ENCODE data around the gene ZBTB44.
A peak's percentile ranks its signal among the peaks of the same experiment; 100 is the strongest.
"Not testable (repeated sequence)": the region's sequence is repeated elsewhere in the genome, so short reads cannot be mapped to it uniquely, and the experiment has no call there.

The ZBTB44 gene

DNA sequence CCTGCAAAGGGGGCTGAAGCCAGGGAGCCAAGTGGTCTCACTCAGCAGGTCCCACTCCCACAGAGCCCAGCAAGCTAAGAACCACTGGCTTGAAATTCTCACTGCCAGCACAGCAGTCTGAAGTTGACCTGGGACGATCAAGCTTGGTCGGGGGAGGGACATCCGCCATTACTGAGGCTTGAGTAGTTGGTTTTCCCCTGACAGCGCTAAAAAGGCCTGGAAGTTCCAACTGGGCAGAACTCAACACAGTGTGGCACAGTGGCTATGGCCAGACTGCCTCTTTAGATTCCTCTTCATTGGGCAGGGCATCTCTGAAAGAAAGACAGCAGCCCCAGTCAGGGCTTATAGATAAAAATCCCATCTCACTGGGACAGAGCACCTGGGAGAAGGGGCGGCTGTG, 64.8 kb downstream of the ZBTB44 start:
- DNase-seq (ENCODE audit: low read depth) = not testable (repeated sequence)

GRCh38 chr11:130249371-130249770, 65.3 kb downstream of the ZBTB44 start:
- DNase-seq (ENCODE audit: low read depth) = no peak

GRCh38 chr11:130247319-130247718, 67.4 kb downstream of the ZBTB44 start:
- DNase-seq (ENCODE audit: low read depth) = no peak

- peak; percentile 3 for DNase-seq (ENCODE audit: low read depth)
Observed at GRCh38 chr11:130246738-130247137, 68.0 kb downstream of the ZBTB44 start.

GRCh38 chr11:130246270-130246669, 68.4 kb downstream of the ZBTB44 start:
- DNase-seq (ENCODE audit: low read depth) = no peak

- DNase-seq (ENCODE audit: low read depth) = not testable (repeated sequence)
Observed at GRCh38 chr11:130245375-130245774, 69.3 kb downstream of the ZBTB44 start.

GRCh38 chr11:130244848-130245247, 69.9 kb downstream of the ZBTB44 start:
- DNase-seq (ENCODE audit: low read depth) = no peak

GRCh38 chr11:130243816-130244215, 70.9 kb downstream of the ZBTB44 start:
- DNase-seq (ENCODE audit: low read depth) = no peak

DNA sequence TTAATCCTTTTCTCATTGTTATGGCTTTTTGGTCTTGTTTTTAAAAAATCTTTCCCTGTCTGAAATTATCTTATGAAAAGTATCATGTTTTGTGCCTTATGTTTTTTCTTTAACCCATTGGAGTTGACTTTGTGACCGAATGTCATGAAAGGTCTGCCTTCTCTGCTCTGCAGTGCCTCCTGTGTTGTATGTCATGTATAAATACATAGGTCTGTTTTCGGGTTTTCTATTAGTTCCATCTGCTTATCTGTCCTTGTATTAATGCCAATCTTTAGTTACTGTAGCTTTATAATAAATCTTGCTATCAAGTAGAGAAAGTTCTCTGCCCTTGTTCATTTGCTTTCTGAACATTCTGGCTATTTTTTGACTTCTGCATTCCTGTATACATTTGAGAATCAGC, 73.0 kb downstream of the ZBTB44 start:
- no peak for DNase-seq (ENCODE audit: low read depth)

GRCh38 chr11:130237282-130238006, 77.3 kb downstream of the ZBTB44 start:
- no peak for DNase-seq (ENCODE audit: low read depth)

DNA sequence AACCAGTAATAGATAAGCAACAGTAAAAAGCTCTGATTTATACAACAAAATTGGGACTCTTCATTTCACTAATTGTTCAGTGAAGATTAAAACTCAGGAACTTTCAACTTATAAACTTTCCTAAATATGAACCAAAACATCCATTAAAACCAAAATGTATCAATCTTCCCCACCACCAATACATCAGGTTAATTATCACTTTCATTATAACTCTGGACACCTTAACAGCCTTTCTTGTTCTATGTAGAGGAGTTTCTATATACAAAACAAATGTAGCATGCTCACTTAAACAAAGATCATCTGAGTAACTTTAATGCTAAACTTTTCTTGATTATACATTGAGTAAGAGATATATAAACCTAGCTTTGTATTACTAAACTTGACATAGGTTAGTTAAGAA, 80.4 kb downstream of the ZBTB44 start:
- no peak for DNase-seq (ENCODE audit: low read depth)

DNA sequence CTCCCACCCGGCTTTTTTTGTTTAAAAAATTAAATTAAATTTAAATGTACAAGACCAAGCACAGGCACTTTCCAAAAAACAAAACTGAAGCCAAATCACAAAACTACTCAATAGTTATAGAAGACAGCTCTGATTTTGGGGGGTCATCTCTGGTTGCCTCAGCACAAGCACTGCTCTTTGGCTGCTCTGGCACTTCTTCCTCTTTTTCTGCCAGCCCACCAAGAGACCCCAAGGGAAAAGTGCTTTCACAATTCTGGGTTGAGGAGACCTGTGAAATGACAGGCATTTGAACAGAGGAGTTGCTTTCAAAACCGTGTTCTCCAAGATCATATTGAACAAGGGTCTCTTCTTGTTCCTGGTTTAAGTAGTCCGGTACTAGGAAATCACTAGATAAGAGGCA, 80.8 kb downstream of the ZBTB44 start:
- not testable (repeated sequence) for DNase-seq (ENCODE audit: low read depth)

- DNase-seq (ENCODE audit: low read depth) = not testable (repeated sequence)
Observed at GRCh38 chr11:130233486-130233885, 81.2 kb downstream of the ZBTB44 start.

DNA sequence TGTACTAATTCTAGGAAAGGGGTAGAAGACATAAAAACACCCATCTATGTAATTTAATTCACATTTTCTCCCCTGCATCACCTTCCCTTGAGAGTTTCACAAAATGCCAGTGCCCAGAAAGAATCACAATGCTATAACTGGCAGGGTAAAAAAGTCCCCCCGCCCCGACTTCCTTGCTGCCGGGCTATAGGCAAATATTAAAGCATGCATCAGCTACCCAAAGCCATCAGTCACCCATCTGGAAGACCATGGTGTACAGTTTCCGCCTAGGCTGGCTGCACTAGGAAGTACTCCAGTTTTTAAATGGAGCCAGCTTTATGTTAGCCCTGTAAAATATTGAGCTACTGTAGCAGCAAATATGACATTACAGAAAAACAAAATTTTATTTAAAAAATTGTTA, 87.3 kb downstream of the ZBTB44 start:
- no peak for DNase-seq (ENCODE audit: low read depth)

GRCh38 chr11:130223291-130223971, 91.3 kb downstream of the ZBTB44 start:
- no peak for DNase-seq (ENCODE audit: low read depth)

GRCh38 chr11:130220311-130221035, 94.2 kb downstream of the ZBTB44 start:
- DNase-seq (ENCODE audit: low read depth) = no peak

DNA sequence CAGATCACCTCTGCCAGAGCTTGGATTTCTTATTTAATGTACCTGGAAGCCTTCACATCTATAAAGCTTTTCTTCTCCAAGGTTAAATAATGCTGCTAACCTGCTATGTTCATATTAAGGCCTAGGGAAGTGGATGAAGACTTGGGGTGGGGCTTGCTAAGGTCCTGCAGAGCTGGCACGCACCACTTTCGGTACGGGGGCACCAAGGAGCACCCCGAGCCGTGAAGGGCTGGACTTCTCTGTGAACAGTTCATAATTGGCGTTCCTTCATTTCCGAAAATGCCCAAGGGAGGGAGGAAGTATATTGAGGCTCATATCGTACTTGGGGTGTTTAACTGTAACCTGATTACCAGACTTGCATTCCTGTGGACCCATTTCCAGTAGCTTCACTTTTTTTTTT, 95.6 kb downstream of the ZBTB44 start:
- no peak for DNase-seq (ENCODE audit: low read depth)

DNA sequence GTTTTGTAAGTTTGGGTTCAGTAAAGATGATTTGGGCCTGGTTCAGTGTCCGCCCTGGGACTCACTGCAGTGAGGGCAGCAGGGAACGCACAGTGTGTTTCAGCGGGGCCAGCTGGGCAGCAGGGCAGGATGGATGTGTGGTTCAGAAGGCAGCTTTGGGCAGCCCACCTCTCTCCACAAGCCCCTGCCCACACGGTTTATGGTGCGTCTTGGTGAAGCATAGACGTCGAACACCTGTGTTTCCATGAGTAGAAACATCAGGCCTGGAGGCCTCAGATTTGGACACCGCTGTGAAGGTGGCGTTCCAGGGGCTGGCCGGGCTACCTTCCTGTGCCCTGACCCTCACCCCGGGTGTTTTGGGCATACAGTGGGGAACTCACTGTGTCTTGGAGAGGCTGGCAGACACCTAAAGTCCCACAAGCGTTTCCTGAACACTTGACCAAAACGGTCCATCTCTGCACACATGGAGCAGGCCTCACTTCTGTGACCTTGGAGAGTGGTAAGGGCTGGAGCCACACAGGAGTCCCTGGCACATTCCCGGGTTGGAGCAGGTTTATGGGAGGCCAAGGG, 96.1 kb downstream of the ZBTB44 start:
- DNase-seq (ENCODE audit: low read depth) = no peak

GRCh38 chr11:130217133-130218031, 97.3 kb downstream of the ZBTB44 start:
- no peak for DNase-seq (ENCODE audit: low read depth)

DNA sequence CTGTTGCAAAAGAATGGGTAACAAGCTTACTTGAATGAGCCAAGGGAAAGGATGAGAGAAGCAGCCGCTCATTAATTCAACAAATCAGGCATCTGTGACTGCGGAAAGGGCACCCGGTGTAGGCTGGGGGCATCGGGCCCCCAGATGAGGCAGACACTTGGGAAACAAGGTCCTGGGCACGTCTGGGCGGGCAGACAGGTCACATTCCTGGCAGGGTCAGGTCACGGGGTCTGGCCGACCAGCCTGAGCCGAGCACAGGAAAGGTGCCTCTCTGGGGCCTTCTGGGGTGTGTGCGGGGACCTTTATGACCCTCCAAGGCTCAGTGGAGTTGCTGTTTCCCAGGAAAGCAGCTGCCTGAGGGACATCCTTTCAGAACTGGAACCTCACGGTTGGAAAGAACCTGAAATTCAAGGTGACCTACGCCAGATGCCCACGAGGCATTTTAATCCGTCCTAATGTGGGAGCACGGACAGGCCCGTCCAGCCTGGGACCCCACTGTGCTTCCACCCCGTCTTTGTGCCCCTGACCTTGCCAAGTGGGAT, 98.1 kb downstream of the ZBTB44 start:
- DNase-seq (ENCODE audit: low read depth) = no peak

GRCh38 chr11:130216221-130216550, 98.5 kb downstream of the ZBTB44 start:
- DNase-seq (ENCODE audit: low read depth) = no peak
